Large intestine (tissue), 3 donors: Measurements from ENCODE around the gene PODN. TPM values are rescaled to one million over a fixed set of nuclear protein-coding genes. Genes with fewer than 3 reads are reported as not detected.

Experiments
- DNase-seq, 2 donors: peaks; one replicate each; pipeline versions ENCODE4 v3.0.0 to v3.0.0-alpha.2; 2013
- H3K27ac ChIP-seq: one replicate; pipeline ENCODE4 v1.5.1; 2013; ENCODE audit warnings: low read length
- H3K27me3 ChIP-seq: 2 replicates; pipeline ENCODE4 v1.6.1; 2013; ENCODE audit warnings: low read length; ENCODE audit not compliant: control insufficient read depth, insufficient read depth
- H3K36me3 ChIP-seq: 2 replicates; pipeline ENCODE4 v1.6.1; 2013; ENCODE audit warnings: low read length; ENCODE audit not compliant: control insufficient read depth, insufficient read depth
- H3K4me1 ChIP-seq: one replicate; pipeline ENCODE4 v1.6.1; 2013; ENCODE audit warnings: low read length; ENCODE audit not compliant: control insufficient read depth, insufficient read depth
- H3K4me3 ChIP-seq: one replicate; pipeline ENCODE4 v1.5.1; 2013; ENCODE audit warnings: low read length
- H3K9me3 ChIP-seq: one replicate; pipeline ENCODE4 v1.6.1; 2013; ENCODE audit warnings: mild to moderate bottlenecking, low read depth, low read length, moderate library complexity; ENCODE audit not compliant: control insufficient read depth
- WGBS: methylation state at CpG from one replicate; pipeline ENCODE4 v1.1.5; 2013; ENCODE audit warnings: low lambda C conversion rate; ENCODE audit not compliant: insufficient coverage; 5-methylcytosine and 5-hydroxymethylcytosine counted together
- polyA plus RNA-seq: library from polyadenylated mRNA; unstranded; fragments of 120-200 nt; gene quantifications from one replicate; pipeline ENCODE4 v1.2.1, GENCODE V29; 2013

PODN gene
- polyA plus RNA-seq, 1 donor: 7.6 TPM

- no peak overlapping the region for H3K27ac ChIP-seq
- no peak overlapping the region for H3K4me3 ChIP-seq
- peaks cover 1% of the 10 kb centered on the region for H3K4me1 ChIP-seq
- H3K27me3 ChIP-seq: no peaks in the 10 kb centered on the region
- H3K36me3 ChIP-seq: no peaks in the 10 kb centered on the region
- DNase-seq: no peak
- 80% methylated on average over 1 of the region's 10 CpGs for WGBS
- H3K9me3 ChIP-seq: peaks cover 11% of the 10 kb centered on the region
These were observed 11.9 kb downstream of the PODN start for GRCh38 chr1:53073868-53074311.

- WGBS: no CpG with 5 or more reads among the region's 8 CpGs
- Histone ChIP-seq H3K9me3 (peaks cover 11% of the 10 kb centered on the region), H3K27me3 (no peaks in the 10 kb centered on the region), H3K36me3 (no peaks in the 10 kb centered on the region), H3K27ac (no peak overlapping the region), H3K4me3 (no peak overlapping the region), H3K4me1 (peaks cover 4% of the 10 kb centered on the region)
- no peak for DNase-seq
These were observed 12.5 kb downstream of the PODN start for GRCh38 chr1:53074313-53075154.

- H3K27ac ChIP-seq: no peak overlapping the region
These were observed 13.2 kb downstream of the PODN start for GRCh38 chr1:53075206-53075605.

GRCh38 chr1:53075761-53076163, 13.7 kb downstream of the PODN start:
- H3K27ac ChIP-seq: no peak overlapping the region

More at GRCh38 chr1:53075206-53075605, 13.2 kb downstream of the PODN start:
- peaks cover 4% of the 10 kb centered on the region for H3K4me1 ChIP-seq
- H3K36me3 ChIP-seq: no peaks in the 10 kb centered on the region
- H3K4me3 ChIP-seq: no peak overlapping the region
- H3K27me3 ChIP-seq: no peaks in the 10 kb centered on the region
- WGBS: no CpG with 5 or more reads among the region's 4 CpGs
- DNase-seq: no peak
- peaks cover 7% of the 10 kb centered on the region for H3K9me3 ChIP-seq

GRCh38 chr1:53076165-53076564, 14.2 kb downstream of the PODN start:
- Histone ChIP-seq H3K36me3 (no peaks in the 10 kb centered on the region), H3K27me3 (no peaks in the 10 kb centered on the region), H3K9me3 (peaks cover 7% of the 10 kb centered on the region), H3K4me3 (no peak overlapping the region), H3K4me1 (peaks cover 4% of the 10 kb centered on the region), H3K27ac (no peak overlapping the region)
- no peak for DNase-seq
- no CpG with 5 or more reads among the region's 9 CpGs for WGBS

More at GRCh38 chr1:53075761-53076163, 13.7 kb downstream of the PODN start:
- DNase-seq: no peak
- H3K9me3 ChIP-seq: peaks cover 7% of the 10 kb centered on the region
- no peaks in the 10 kb centered on the region for H3K36me3 ChIP-seq
- no peaks in the 10 kb centered on the region for H3K27me3 ChIP-seq
- peaks cover 4% of the 10 kb centered on the region for H3K4me1 ChIP-seq
- no CpG with 5 or more reads among the region's 8 CpGs for WGBS
- H3K4me3 ChIP-seq: no peak overlapping the region

GRCh38 chr1:53076721-53077598, 14.9 kb downstream of the PODN start:
- H3K27me3 ChIP-seq: no peaks in the 10 kb centered on the region
- peaks cover 7% of the 10 kb centered on the region for H3K9me3 ChIP-seq
- no peak overlapping the region for H3K27ac ChIP-seq
- no peaks in the 10 kb centered on the region for H3K36me3 ChIP-seq
- H3K4me3 ChIP-seq: no peak overlapping the region
- DNase-seq: no peak
- no CpG with 5 or more reads among the region's 19 CpGs for WGBS
- peaks cover 4% of the 10 kb centered on the region for H3K4me1 ChIP-seq

GRCh38 chr1:53077599-53077965, 15.6 kb downstream of the PODN start:
- DNase-seq: no peak

GRCh38 chr1:53078333-53079101, 16.5 kb downstream of the PODN start:
- Histone ChIP-seq H3K27me3 (no peaks in the 10 kb centered on the region), H3K4me3 (no peak overlapping the region), H3K9me3 (peaks cover 7% of the 10 kb centered on the region), H3K4me1 (peaks cover 4% of the 10 kb centered on the region), H3K36me3 (no peaks in the 10 kb centered on the region), H3K27ac (no peak overlapping the region)
- WGBS: no CpG with 5 or more reads among the region's 46 CpGs
- no peak for DNase-seq

More at GRCh38 chr1:53077599-53077965, 15.6 kb downstream of the PODN start:
- H3K27ac ChIP-seq: no peak overlapping the region
- H3K36me3 ChIP-seq: no peaks in the 10 kb centered on the region
- H3K4me1 ChIP-seq: peaks cover 4% of the 10 kb centered on the region
- no peaks in the 10 kb centered on the region for H3K27me3 ChIP-seq
- H3K4me3 ChIP-seq: no peak overlapping the region
- WGBS: no CpG with 5 or more reads among the region's 13 CpGs
- H3K9me3 ChIP-seq: peaks cover 7% of the 10 kb centered on the region

GRCh38 chr1:53079251-53079650, 17.2 kb downstream of the PODN start:
- H3K27ac ChIP-seq: no peak overlapping the region
- H3K36me3 ChIP-seq: no peaks in the 10 kb centered on the region
- H3K9me3 ChIP-seq: peaks cover 7% of the 10 kb centered on the region
- peaks cover 4% of the 10 kb centered on the region for H3K4me1 ChIP-seq
- no peak overlapping the region for H3K4me3 ChIP-seq
- no CpG with 5 or more reads among the region's 4 CpGs for WGBS
- H3K27me3 ChIP-seq: no peaks in the 10 kb centered on the region
- DNase-seq: peak in 1 of 2 donors; percentile 24

GRCh38 chr1:53080041-53080440, 18.0 kb downstream of the PODN start:
- Histone ChIP-seq H3K27me3 (no peaks in the 10 kb centered on the region), H3K27ac (no peak overlapping the region), H3K36me3 (no peaks in the 10 kb centered on the region), H3K9me3 (peaks cover 7% of the 10 kb centered on the region), H3K4me1 (peaks cover 4% of the 10 kb centered on the region), H3K4me3 (no peak overlapping the region)
- DNase-seq: no peak
- no CpG with 5 or more reads among the region's 3 CpGs for WGBS
